Activated CD4-positive, alpha-beta memory T cell treated with anti-CD3 and anti-CD28 coated beads for 36 hours (primary cell): ENCODE measurements around the gene SLC45A2. TPM values are rescaled to one million over a fixed set of nuclear protein-coding genes. Genes with fewer than 3 reads are reported as not detected.
"Not testable (repeated sequence)": the region's sequence is repeated elsewhere in the genome, so short reads cannot be mapped to it uniquely, and the experiment has no call there.

Experiments used
- CTCF ChIA-PET: fragments of 350-600 bp; sonication (Branson Sonifier 250); formaldehyde crosslinking; loops from one replicate; lab custom pipeline; 2021; ENCODE audit warnings: antibody characterized with exemption, inconsistent platforms; lab: Charles Lee
- POLR2A ChIA-PET: fragments of 350-600 bp; sonication (Branson Sonifier 250); formaldehyde crosslinking; loops from one replicate; lab custom pipeline; 2021; ENCODE audit warnings: antibody characterized with exemption; lab: Charles Lee
- DNase-seq: peaks from one replicate; pipeline ENCODE4 v3.0.0-alpha.2; 2020
- H3K27ac Mint-ChIP-seq: one replicate; pipeline ENCODE4 v1.8.0; 2021; ENCODE audit warnings: mixed read lengths
- H3K27me3 Mint-ChIP-seq: one replicate; pipeline ENCODE4 v1.8.0; 2021; ENCODE audit warnings: mixed read lengths
- H3K36me3 Mint-ChIP-seq: one replicate; pipeline ENCODE4 v1.8.0; 2021; ENCODE audit warnings: mixed read lengths
- H3K4me1 Mint-ChIP-seq: one replicate; pipeline ENCODE4 v1.8.0; 2021; ENCODE audit warnings: low read depth, mixed read lengths
- H3K4me3 Mint-ChIP-seq: one replicate; pipeline ENCODE4 v1.8.0; 2021; ENCODE audit warnings: mild to moderate bottlenecking, mixed read lengths
- H3K9me3 Mint-ChIP-seq: one replicate; pipeline ENCODE4 v1.8.0; 2021; ENCODE audit warnings: mixed read lengths
- intact Hi-C: fragments of 100-400 bp; cut with micrococcal nuclease; formaldehyde crosslinking; loops from one replicate; pipeline ENCODE4 v1.15.1; 2023
- total RNA-seq, 2 experiments: library from RNA; stranded (reverse); gene quantifications; one replicate each; pipeline ENCODE4 v1.2.3, GENCODE V29; 2021

SLC45A2 gene
- total RNA-seq, 2 experiments from 2014 or later = not detected

GRCh38 chr5:34016222-34016621 is 31.7 kb upstream of the SLC45A2 start:
- no peak for DNase-seq
- Mint-ChIP-seq H3K4me1 (peaks cover 19% of the 10 kb centered on the region), H3K4me3 (no peak overlapping the region), H3K36me3 (peaks cover 8% of the 10 kb centered on the region), H3K9me3 (peaks cover 6% of the 10 kb centered on the region), H3K27me3 (no peaks in the 10 kb centered on the region), H3K27ac (no peak overlapping the region)
- CTCF ChIA-PET = interaction anchor here (1.4 to 2.2 kb wide), 2 partner anchors 19 to 20 kb away, joined by 5 to 7 read pairs; no protein-coding TSS in a partner anchor
- intact Hi-C loops = no loop called here
- POLR2A ChIA-PET = no interaction called here

- H3K27ac Mint-ChIP-seq = peak overlapping the region; percentile 64
- DNase-seq = peak; percentile 63
- POLR2A ChIA-PET = interaction anchor here (1.6 kb wide), 1 partner anchor 10 kb away, joined by 9 read pairs; no protein-coding TSS in a partner anchor
- intact Hi-C loops = loop anchor here (1.0 kb wide), 1 partner anchor 10 kb away; no protein-coding TSS in a partner anchor
- no peak overlapping the region for H3K4me3 Mint-ChIP-seq
- no peaks in the 10 kb centered on the region for H3K27me3 Mint-ChIP-seq
- CTCF ChIA-PET = interaction anchor here (1.0 to 1.4 kb wide), 2 partner anchors 18 to 450 kb away, joined by 3 to 7 read pairs; no protein-coding TSS in a partner anchor
- peaks cover 6% of the 10 kb centered on the region for H3K36me3 Mint-ChIP-seq
- peaks cover 6% of the 10 kb centered on the region for H3K9me3 Mint-ChIP-seq
- peaks cover 13% of the 10 kb centered on the region for H3K4me1 Mint-ChIP-seq
Observed at GRCh38 chr5:34015120-34015822, 30.8 kb upstream of the SLC45A2 start.

- peaks cover 5% of the 10 kb centered on the region for H3K36me3 Mint-ChIP-seq
- peak overlapping the region; percentile 53 for H3K27ac Mint-ChIP-seq
- no peaks in the 10 kb centered on the region for H3K27me3 Mint-ChIP-seq
- peaks cover 13% of the 10 kb centered on the region for H3K4me1 Mint-ChIP-seq
- CTCF ChIA-PET = interaction anchor here (1.0 to 1.4 kb wide), 2 partner anchors 17 to 451 kb away, joined by 3 to 7 read pairs; no protein-coding TSS in a partner anchor
- no peak overlapping the region for H3K4me3 Mint-ChIP-seq
- DNase-seq = no peak
- peaks cover 6% of the 10 kb centered on the region for H3K9me3 Mint-ChIP-seq
- intact Hi-C loops = loop anchor here (1.0 kb wide), 1 partner anchor 9 kb away; no protein-coding TSS in a partner anchor
- POLR2A ChIA-PET = interaction anchor here (1.6 kb wide), 1 partner anchor 9 kb away, joined by 9 read pairs; no protein-coding TSS in a partner anchor
Observed at GRCh38 chr5:34014626-34015025, 30.1 kb upstream of the SLC45A2 start.

- intact Hi-C loops = no loop called here
Observed at GRCh38 chr5:34013547-34013946, 29.1 kb upstream of the SLC45A2 start.

GRCh38 chr5:34012791-34013190 is 28.3 kb upstream of the SLC45A2 start:
- H3K4me1 Mint-ChIP-seq = peaks cover 24% of the 10 kb centered on the region
- ChIA-PET CTCF (interaction anchor here (1.3 kb wide), 1 partner anchor 16 kb away, joined by 6 read pairs; no protein-coding TSS in a partner anchor), POLR2A (no interaction called here)
- peaks cover 6% of the 10 kb centered on the region for H3K9me3 Mint-ChIP-seq
- H3K4me3 Mint-ChIP-seq = no peak overlapping the region
- H3K36me3 Mint-ChIP-seq = no peaks in the 10 kb centered on the region
- H3K27me3 Mint-ChIP-seq = no peaks in the 10 kb centered on the region
- no peak overlapping the region for H3K27ac Mint-ChIP-seq
- no peak for DNase-seq
- intact Hi-C loops = no loop called here

More at GRCh38 chr5:34013547-34013946, 29.1 kb upstream of the SLC45A2 start:
- Mint-ChIP-seq H3K27me3 (no peaks in the 10 kb centered on the region), H3K4me3 (no peak overlapping the region), H3K36me3 (no peaks in the 10 kb centered on the region), H3K27ac (no peak overlapping the region), H3K9me3 (peaks cover 6% of the 10 kb centered on the region), H3K4me1 (peaks cover 22% of the 10 kb centered on the region)
- CTCF ChIA-PET = interaction anchor here (1.3 kb wide), 1 partner anchor 17 kb away, joined by 6 read pairs; no protein-coding TSS in a partner anchor
- no peak for DNase-seq
- POLR2A ChIA-PET = no interaction called here

- H3K9me3 Mint-ChIP-seq = peaks cover 6% of the 10 kb centered on the region
- H3K27me3 Mint-ChIP-seq = no peaks in the 10 kb centered on the region
- H3K27ac Mint-ChIP-seq = no peak overlapping the region
- H3K36me3 Mint-ChIP-seq = no peaks in the 10 kb centered on the region
- H3K4me3 Mint-ChIP-seq = no peak overlapping the region
- peaks cover 31% of the 10 kb centered on the region for H3K4me1 Mint-ChIP-seq
- no peak for DNase-seq
- POLR2A ChIA-PET = no interaction called here
- intact Hi-C loops = no loop called here
- CTCF ChIA-PET = interaction anchor here (1.0 kb wide), 1 partner anchor 11 kb away, joined by 3 read pairs; no protein-coding TSS in a partner anchor
Observed at GRCh38 chr5:34011536-34011935, 27.0 kb upstream of the SLC45A2 start.

GRCh38 chr5:34010146-34010545 is 25.7 kb upstream of the SLC45A2 start:
- POLR2A ChIA-PET, H3K36me3 Mint-ChIP-seq, H3K4me3 Mint-ChIP-seq, intact Hi-C loops, DNase-seq, H3K27ac Mint-ChIP-seq, H3K27me3 Mint-ChIP-seq, CTCF ChIA-PET, H3K9me3 Mint-ChIP-seq: not testable (repeated sequence)
- H3K4me1 Mint-ChIP-seq = peaks cover 34% of the 10 kb centered on the region

- CTCF ChIA-PET = no interaction called here
- Mint-ChIP-seq H3K36me3 (peaks cover 2% of the 10 kb centered on the region), H3K4me3 (no peak overlapping the region), H3K4me1 (peaks cover 32% of the 10 kb centered on the region), H3K27me3 (no peaks in the 10 kb centered on the region), H3K27ac (no peak overlapping the region), H3K9me3 (peaks cover 6% of the 10 kb centered on the region)
- intact Hi-C loops = loop anchor here (5.0 to 10.0 kb wide), 3 partner anchors 235 to 918 kb away; partner anchors contain the start of gene DNAJC21
- DNase-seq = no peak
- POLR2A ChIA-PET = no interaction called here
Observed at GRCh38 chr5:34009610-34010009, 25.1 kb upstream of the SLC45A2 start.

- peak overlapping the region; percentile 91 for H3K4me3 Mint-ChIP-seq
- peaks cover 7% of the 10 kb centered on the region for H3K36me3 Mint-ChIP-seq
- POLR2A ChIA-PET = interaction anchor here (1.3 kb wide), 1 partner anchor 12 kb away, joined by 4 read pairs; no protein-coding TSS in a partner anchor
Observed at GRCh38 chr5:34008802-34009201, 24.3 kb upstream of the SLC45A2 start.

DNA sequence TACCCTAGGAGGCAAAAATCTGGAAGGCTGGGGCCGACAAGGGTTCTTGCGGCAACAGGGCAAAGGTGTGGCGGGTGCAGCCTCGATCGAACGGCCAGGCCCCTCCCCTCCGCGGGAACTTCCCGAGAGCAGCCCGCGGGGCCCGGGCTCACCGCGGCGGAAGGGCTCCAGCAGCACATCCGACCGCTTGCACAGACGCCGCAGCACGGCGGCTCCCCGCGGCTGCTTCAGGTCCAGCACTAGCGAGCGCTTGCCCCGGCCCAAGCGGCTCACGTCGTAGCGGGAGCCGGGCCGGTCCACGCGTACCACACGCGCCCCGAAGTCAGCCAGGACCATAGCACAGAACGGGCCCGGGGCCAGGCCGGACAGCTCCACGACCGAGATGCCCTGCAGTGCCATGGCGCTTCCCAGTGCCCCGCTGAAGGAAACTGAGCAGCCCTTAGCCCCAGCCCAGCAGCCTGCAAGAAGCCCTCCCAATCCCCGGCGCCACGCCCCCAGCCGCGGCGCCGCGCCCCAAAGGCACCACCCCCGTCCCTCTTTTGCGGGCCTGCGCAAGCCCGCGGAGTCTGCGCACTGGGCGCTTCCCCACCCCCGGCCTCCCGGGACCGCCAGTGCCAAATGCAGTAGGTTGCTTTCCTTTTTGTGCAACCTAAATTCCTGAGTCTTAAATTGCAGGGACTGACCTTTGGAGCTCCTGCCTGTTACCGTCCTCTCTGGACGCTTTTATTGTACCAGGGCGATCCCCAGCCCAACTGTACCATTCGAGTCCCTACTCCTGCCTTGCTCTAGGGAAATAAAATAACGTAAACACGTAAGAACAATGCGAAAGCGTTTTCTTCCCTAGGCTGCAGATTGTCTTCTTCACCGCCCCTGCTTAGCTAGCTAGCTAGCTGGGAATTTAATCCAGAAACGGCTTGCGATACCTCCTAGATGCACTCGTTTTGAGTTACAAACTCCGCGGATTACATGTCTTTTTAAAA is 23.4 kb upstream of the SLC45A2 start, which contains the start of gene AMACR:
Gene AMACR (minus strand): TSS at position 430 of the 980 bp plus-strand sequence. CDS start 31 bp downstream, at position 399.
- H3K4me1 Mint-ChIP-seq = peaks cover 32% of the 10 kb centered on the region
- no peaks in the 10 kb centered on the region for H3K9me3 Mint-ChIP-seq
- H3K27me3 Mint-ChIP-seq = no peaks in the 10 kb centered on the region
- H3K4me3 Mint-ChIP-seq = peak within 1 kb of the TSS; percentile 91
- ChIA-PET POLR2A (interaction anchor here (0.6 to 1.8 kb wide), 3 partner anchors 11 to 15 kb away, joined by 3 to 5 read pairs (median 4); no protein-coding TSS in a partner anchor), CTCF (interaction anchor here (1.2 to 1.6 kb wide), 4 partner anchors 10 to 37 kb away, joined by 3 to 8 read pairs (median 4); no protein-coding TSS in a partner anchor)
- H3K27ac Mint-ChIP-seq = peak within 1 kb of the TSS; percentile 93
- intact Hi-C loops = loop anchor here (1.0 to 10.0 kb wide), 6 partner anchors 14 to 919 kb away; partner anchors contain the start of genes DNAJC21, TARS1 and TTC23L
- DNase-seq = peak; percentile 91
- peaks cover 11% of the 10 kb centered on the region for H3K36me3 Mint-ChIP-seq

More at GRCh38 chr5:34008802-34009201, 24.3 kb upstream of the SLC45A2 start:
- H3K27me3 Mint-ChIP-seq = no peaks in the 10 kb centered on the region
- H3K27ac Mint-ChIP-seq = peak overlapping the region; percentile 93
- peaks cover 4% of the 10 kb centered on the region for H3K9me3 Mint-ChIP-seq
- CTCF ChIA-PET = interaction anchor here (1.3 to 1.6 kb wide), 2 partner anchors 11 to 14 kb away, joined by 4 to 8 read pairs; no protein-coding TSS in a partner anchor
- intact Hi-C loops = loop anchor here (1.0 to 10.0 kb wide), 5 partner anchors 13 to 918 kb away; partner anchors contain the start of genes DNAJC21 and TARS1
- DNase-seq = no peak
- peaks cover 32% of the 10 kb centered on the region for H3K4me1 Mint-ChIP-seq
